HCT116 (cell line): ENCODE data around the gene SLC6A19.

Experiments
- CTCF ChIP-seq, 3 experiments: fragments of 200-600 bp in 1 of 3; sonication (generic) in 1 of 3; IDR thresholded peaks in 2 of 3; conservative IDR thresholded peaks in 1 of 3; 2 replicates each; pipeline ENCODE4 v1.5.1; 2012 to 2017; ENCODE audit warnings: low read depth in 2 of 3, low read length in 2 of 3, antibody characterized with exemption in 1 of 3, borderline replicate concordance in 1 of 3, control low read depth in 1 of 3, mild to moderate bottlenecking in 1 of 3, mixed read lengths in 1 of 3, mixed run types in 1 of 3, moderate library complexity in 1 of 3; ENCODE audit not compliant: insufficient read depth in 1 of 3
- EZH2phosphoT487 ChIP-seq: fragments of 200-600 bp; IDR thresholded peaks from 2 replicates; pipeline ENCODE4 v1.6.1; 2018; ENCODE audit warnings: antibody characterized with exemption, borderline replicate concordance
- POLR2AphosphoS5 ChIP-seq: IDR thresholded peaks from 2 replicates; pipeline ENCODE4 v1.6.1; 2011; ENCODE audit warnings: mild to moderate bottlenecking, low read depth, low read length, moderate library complexity
- SIN3A ChIP-seq: IDR thresholded peaks from 2 replicates; pipeline ENCODE4 v1.6.1; 2012; ENCODE audit warnings: low read depth
- TF ChIP-seq, protein P1 (sequence below): IDR thresholded peaks from 2 replicates; pipeline ENCODE4 v1.6.1; 2012

DNA sequence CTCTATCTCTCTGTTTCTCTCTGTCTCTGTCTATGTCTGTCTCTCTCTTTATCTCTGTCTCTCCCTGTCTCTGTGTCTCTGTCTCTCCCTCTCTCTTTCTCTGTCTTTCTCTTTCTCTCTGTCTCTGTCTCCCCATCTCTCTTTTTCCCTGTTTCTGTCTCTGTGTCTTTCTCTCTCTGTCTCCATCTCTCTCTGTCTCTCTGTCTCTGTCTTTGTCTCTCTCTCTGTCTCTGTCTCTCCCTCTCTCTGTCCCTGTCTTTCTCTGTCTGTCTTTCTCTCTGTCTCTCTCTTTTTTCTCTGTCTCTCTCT lies 2.1 kb upstream of the SLC6A19 start:
- TF ChIP-seq CTCF (IDR thresholded peaks at IDR 0.05 in 2 of 3, conservative IDR thresholded peaks at IDR 0.05 in 1 of 3; ENCODE audit: borderline replicate concordance in 1 of 3, insufficient read depth in 1 of 3, low read depth in 2 of 3, low read length in 2 of 3) (no peak), EZH2phosphoT487 (no peak), SIN3A (no peak), POLR2AphosphoS5 (no peak)
- TF ChIP-seq, protein P1, sequence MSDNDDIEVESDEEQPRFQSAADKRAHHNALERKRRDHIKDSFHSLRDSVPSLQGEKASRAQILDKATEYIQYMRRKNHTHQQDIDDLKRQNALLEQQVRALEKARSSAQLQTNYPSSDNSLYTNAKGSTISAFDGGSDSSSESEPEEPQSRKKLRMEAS, result no peak
